ENCODE measurements around the gene MRPS9. TPM values are rescaled to one million over a fixed set of nuclear protein-coding genes. Genes with fewer than 3 reads are reported as not detected.

Gene MRPS9
- total RNA-seq, 1 experiment from 2014 or later: 49.7 TPM

DNA sequence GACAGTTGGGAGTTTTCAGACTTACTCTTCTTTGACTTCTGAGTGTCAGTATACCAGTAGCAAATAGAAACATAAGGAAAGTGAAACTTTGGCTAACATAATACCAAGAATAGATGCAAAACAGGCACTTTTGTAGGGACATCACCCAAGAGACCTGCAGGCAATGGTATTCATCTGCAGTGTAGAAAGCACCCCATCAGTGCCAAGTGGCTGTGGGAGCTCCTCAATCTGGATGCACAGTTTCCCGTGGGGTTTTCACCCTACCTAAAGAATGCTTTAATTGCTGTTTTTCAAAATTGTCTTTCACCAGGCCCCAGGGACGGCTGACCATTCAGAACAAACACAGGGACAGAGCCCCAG is 107.1 kb downstream of the MRPS9 start (continued):
- TF ChIP-seq, protein P1, sequence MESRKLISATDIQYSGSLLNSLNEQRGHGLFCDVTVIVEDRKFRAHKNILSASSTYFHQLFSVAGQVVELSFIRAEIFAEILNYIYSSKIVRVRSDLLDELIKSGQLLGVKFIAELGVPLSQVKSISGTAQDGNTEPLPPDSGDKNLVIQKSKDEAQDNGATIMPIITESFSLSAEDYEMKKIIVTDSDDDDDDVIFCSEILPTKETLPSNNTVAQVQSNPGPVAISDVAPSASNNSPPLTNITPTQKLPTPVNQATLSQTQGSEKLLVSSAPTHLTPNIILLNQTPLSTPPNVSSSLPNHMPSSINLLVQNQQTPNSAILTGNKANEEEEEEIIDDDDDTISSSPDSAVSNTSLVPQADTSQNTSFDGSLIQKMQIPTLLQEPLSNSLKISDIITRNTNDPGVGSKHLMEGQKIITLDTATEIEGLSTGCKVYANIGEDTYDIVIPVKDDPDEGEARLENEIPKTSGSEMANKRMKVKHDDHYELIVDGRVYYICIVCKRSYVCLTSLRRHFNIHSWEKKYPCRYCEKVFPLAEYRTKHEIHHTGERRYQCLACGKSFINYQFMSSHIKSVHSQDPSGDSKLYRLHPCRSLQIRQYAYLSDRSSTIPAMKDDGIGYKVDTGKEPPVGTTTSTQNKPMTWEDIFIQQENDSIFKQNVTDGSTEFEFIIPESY (IDR thresholded peaks at IDR 0.05; ENCODE audit: extremely low read depth, insufficient replicate concordance, low read length): no peak

- no peak overlapping the region for H2AFZ ChIP-seq (ENCODE audit: low read depth, low read length, poor library complexity, severe bottlenecking)
- no peak overlapping the region for H3K4me2 ChIP-seq (ENCODE audit: low read length)
- no peaks in the 10 kb centered on the region for H4K20me1 ChIP-seq (ENCODE audit: insufficient read depth)
- no peaks in the 10 kb centered on the region for H3K36me3 ChIP-seq (ENCODE audit: control insufficient read depth in 1 of 2, insufficient read depth in 2 of 2, low read length in 2 of 2)
- H3K27ac ChIP-seq (ENCODE audit: low read depth, low read length): no peak overlapping the region
- no peak overlapping the region for H3K9ac ChIP-seq (ENCODE audit: low read length)
- RAD21 ChIA-PET (ENCODE audit: low non-redundant PET in 1 of 2, low total read pairs in 2 of 2, uncharacterized antibody in 2 of 2, unreplicated experiment in 2 of 2): no interaction called here
- H3K9me2 ChIP-seq (ENCODE audit: insufficient read depth): no peaks in the 10 kb centered on the region
- H3K79me2 ChIP-seq (ENCODE audit: insufficient read depth, low read length): no peaks in the 10 kb centered on the region
- no peak for TF ChIP-seq SRF (IDR thresholded peaks at IDR 0.05; ENCODE audit: low read depth)
- TF ChIP-seq, protein P2, sequence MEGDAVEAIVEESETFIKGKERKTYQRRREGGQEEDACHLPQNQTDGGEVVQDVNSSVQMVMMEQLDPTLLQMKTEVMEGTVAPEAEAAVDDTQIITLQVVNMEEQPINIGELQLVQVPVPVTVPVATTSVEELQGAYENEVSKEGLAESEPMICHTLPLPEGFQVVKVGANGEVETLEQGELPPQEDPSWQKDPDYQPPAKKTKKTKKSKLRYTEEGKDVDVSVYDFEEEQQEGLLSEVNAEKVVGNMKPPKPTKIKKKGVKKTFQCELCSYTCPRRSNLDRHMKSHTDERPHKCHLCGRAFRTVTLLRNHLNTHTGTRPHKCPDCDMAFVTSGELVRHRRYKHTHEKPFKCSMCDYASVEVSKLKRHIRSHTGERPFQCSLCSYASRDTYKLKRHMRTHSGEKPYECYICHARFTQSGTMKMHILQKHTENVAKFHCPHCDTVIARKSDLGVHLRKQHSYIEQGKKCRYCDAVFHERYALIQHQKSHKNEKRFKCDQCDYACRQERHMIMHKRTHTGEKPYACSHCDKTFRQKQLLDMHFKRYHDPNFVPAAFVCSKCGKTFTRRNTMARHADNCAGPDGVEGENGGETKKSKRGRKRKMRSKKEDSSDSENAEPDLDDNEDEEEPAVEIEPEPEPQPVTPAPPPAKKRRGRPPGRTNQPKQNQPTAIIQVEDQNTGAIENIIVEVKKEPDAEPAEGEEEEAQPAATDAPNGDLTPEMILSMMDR (IDR thresholded peaks at IDR 0.05 in 2 of 3, conservative IDR thresholded peaks at IDR 0.05 in 1 of 3; ENCODE audit: borderline replicate concordance in 1 of 3, insufficient read depth in 1 of 3, low read depth in 2 of 3, low read length in 2 of 3): no peak
- no peak for TF ChIP-seq ATF3 (IDR thresholded peaks at IDR 0.05)
- no peak for TF ChIP-seq SIN3A (IDR thresholded peaks at IDR 0.05; ENCODE audit: low read depth)
- no peak for TF ChIP-seq REST (IDR thresholded peaks at IDR 0.05; ENCODE audit: low read depth)
- no peak for TF ChIP-seq POLR2A (IDR thresholded peaks at IDR 0.05; ENCODE audit: borderline replicate concordance, extremely low read depth, insufficient read depth, insufficient read length)
- DNase-seq (ENCODE audit: low read depth, low spot score): no peak
- ATAC-seq: no peak
- H3K4me1 ChIP-seq (ENCODE audit: control insufficient read depth in 1 of 2, insufficient read depth in 2 of 2, low read length in 2 of 2): no peaks in the 10 kb centered on the region
- CTCF ChIA-PET: no interaction called here
- POLR2A ChIA-PET: no interaction called here
- no peaks in the 10 kb centered on the region for H3K27me3 ChIP-seq (ENCODE audit: insufficient read depth, low read length)
- BruUV-seq (replicated peaks): no TSS peak
- no peak overlapping the region for H3K4me3 ChIP-seq (replicated peaks in 1 of 2; ENCODE audit: low read depth in 1 of 2, low read length in 2 of 2)
- intact Hi-C loops (cut with micrococcal nuclease): no loop called here
- H3K9me3 ChIP-seq (ENCODE audit: control insufficient read depth in 1 of 2, insufficient read depth in 1 of 2, low read depth in 1 of 2, low read length in 2 of 2): no peaks in the 10 kb centered on the region
Observed at GRCh38 chr2:105149272-105149671, 111.4 kb downstream of the MRPS9 start.

Other genes starting within 250 kb of the MRPS9 start
- gene POU3F3, start 184.0 kb upstream of the MRPS9 start, total RNA-seq (2021; ENCODE audit: unreplicated experiment): not detected
- gene GPR45, start 203.7 kb downstream of the MRPS9 start, total RNA-seq (2021; ENCODE audit: unreplicated experiment): 0.30 TPM